ENCODE measurements around the gene USP34. TPM values are rescaled to one million over a fixed set of nuclear protein-coding genes. Genes with fewer than 3 reads are reported as not detected.

The USP34 gene
- total RNA-seq, 2 experiments from 2014 or later = 80.4 to 84.7 TPM

DNA sequence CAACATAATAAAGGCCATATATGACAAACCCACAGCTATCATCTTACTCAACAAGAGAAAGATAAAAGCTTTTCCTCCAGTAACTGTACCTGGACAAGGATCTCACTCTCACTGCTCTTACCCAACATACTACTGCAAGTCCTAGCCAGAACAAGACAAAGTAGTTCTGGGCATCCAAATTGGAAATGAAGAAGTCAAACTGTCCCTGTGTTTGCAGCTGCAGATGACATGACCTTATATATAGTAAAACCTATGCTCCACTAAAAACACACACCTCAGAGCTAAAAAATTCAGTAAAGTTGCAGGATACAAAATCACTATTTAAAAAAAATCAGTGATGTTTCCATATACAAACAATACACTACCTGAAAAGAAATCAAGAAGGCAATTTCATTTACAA, 32.2 kb downstream of the USP34 start:
- DNase-seq (no peak), ATAC-seq (no peak)
- H3K27me3 Mint-ChIP-seq (ENCODE audit: low read depth) = no peaks in the 10 kb centered on the region
- peaks cover 42% of the 10 kb centered on the region for H3K4me1 Mint-ChIP-seq (ENCODE audit: low read depth)
- CTCF ChIA-PET = interaction anchor here (1.2 to 1.6 kb wide), 2 partner anchors 10 to 12 kb away, joined by 4 to 9 read pairs; no protein-coding TSS in a partner anchor
- H3K4me3 Mint-ChIP-seq = no peak overlapping the region
- H3K27ac Mint-ChIP-seq = no peak overlapping the region
- peaks cover 33% of the 10 kb centered on the region for H3K36me3 Mint-ChIP-seq (ENCODE audit: low read depth)
- peaks cover 5% of the 10 kb centered on the region for H3K9me3 Mint-ChIP-seq (ENCODE audit: insufficient read depth)
- POLR2A ChIA-PET = no interaction called here

DNA sequence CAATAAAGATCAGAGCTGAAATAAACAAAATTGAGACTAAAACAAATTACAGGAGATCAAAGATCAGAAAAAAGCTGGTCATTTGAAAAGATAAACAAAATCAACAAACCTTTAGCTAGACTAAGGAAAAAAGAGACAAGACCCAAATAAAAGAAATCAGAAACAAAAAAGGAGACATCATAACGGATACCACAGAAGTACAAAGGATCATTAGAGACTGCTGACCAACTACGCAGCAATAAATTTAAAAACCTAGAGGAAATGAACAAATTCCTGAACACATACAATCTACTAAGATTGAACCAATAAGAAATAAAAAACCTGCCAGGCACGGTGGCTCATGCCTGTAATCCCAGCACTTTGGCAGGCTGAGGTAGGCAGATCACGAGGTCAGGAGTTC, 33.7 kb downstream of the USP34 start:
- ChIA-PET POLR2A (no interaction called here), CTCF (interaction anchor here (3.0 kb wide), 1 partner anchor 11 kb away, joined by 23 read pairs; no protein-coding TSS in a partner anchor)
- peaks cover 5% of the 10 kb centered on the region for H3K9me3 Mint-ChIP-seq (ENCODE audit: insufficient read depth)
- no peak overlapping the region for H3K27ac Mint-ChIP-seq
- no peaks in the 10 kb centered on the region for H3K27me3 Mint-ChIP-seq (ENCODE audit: low read depth)
- ATAC-seq (no peak), DNase-seq (no peak)
- H3K36me3 Mint-ChIP-seq (ENCODE audit: low read depth) = peaks cover 28% of the 10 kb centered on the region
- H3K4me1 Mint-ChIP-seq (ENCODE audit: low read depth) = peaks cover 48% of the 10 kb centered on the region
- no peak overlapping the region for H3K4me3 Mint-ChIP-seq

DNA sequence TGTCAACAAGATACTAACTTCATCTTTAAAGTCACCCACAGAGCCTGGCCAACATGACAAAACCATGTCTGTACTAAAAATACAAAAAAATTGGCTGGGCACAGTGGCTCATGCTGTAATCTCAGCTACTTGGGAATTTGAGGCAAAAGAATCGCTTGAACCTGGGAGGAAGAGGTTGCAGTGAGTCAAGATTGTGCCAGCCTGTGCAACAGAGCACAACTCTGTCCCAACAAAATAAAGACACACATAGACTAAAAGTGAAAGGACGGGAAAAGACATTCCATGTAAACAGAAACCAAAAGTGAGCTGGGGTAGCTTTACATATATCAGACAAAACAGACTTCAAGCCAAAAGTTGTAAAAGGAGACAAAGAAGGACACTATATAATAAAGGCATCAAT, 34.8 kb downstream of the USP34 start:
- peaks cover 26% of the 10 kb centered on the region for H3K36me3 Mint-ChIP-seq (ENCODE audit: low read depth)
- ChIA-PET POLR2A (no interaction called here), CTCF (interaction anchor here (3.0 kb wide), 1 partner anchor 10 kb away, joined by 23 read pairs; no protein-coding TSS in a partner anchor)
- no peaks in the 10 kb centered on the region for H3K27me3 Mint-ChIP-seq (ENCODE audit: low read depth)
- H3K27ac Mint-ChIP-seq = no peak overlapping the region
- no peak for DNase-seq
- no peak overlapping the region for H3K4me3 Mint-ChIP-seq
- ATAC-seq = no peak
- peaks cover 46% of the 10 kb centered on the region for H3K4me1 Mint-ChIP-seq (ENCODE audit: low read depth)
- peaks cover 5% of the 10 kb centered on the region for H3K9me3 Mint-ChIP-seq (ENCODE audit: insufficient read depth)

DNA sequence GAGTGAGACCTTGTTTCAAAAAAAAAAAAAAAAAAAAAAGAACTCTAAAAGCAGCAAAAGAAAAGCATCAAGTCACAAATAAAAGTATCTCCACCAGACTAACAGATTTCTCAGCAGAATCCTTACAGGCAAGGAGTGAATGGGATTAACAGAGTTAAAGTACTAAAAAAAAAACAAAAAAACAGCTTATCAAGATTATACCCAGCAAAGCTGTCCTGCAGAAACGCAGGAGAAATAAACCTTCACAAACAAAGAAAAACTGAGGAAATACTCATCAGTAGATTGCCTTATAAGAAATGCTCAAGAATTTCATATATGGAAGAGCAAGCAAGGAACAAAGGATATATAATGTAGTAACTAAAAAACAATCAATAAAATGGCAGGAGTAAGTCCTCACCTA, 35.6 kb downstream of the USP34 start:
- Mint-ChIP-seq H3K9me3 (ENCODE audit: insufficient read depth) (peaks cover 5% of the 10 kb centered on the region), H3K4me3 (no peak overlapping the region), H3K4me1 (ENCODE audit: low read depth) (peaks cover 46% of the 10 kb centered on the region), H3K36me3 (ENCODE audit: low read depth) (peaks cover 26% of the 10 kb centered on the region), H3K27me3 (ENCODE audit: low read depth) (no peaks in the 10 kb centered on the region), H3K27ac (no peak overlapping the region)
- no peak for DNase-seq
- ChIA-PET CTCF (interaction anchor here (3.0 kb wide), 1 partner anchor 9 kb away, joined by 23 read pairs; no protein-coding TSS in a partner anchor), POLR2A (no interaction called here)
- no peak for ATAC-seq

DNA sequence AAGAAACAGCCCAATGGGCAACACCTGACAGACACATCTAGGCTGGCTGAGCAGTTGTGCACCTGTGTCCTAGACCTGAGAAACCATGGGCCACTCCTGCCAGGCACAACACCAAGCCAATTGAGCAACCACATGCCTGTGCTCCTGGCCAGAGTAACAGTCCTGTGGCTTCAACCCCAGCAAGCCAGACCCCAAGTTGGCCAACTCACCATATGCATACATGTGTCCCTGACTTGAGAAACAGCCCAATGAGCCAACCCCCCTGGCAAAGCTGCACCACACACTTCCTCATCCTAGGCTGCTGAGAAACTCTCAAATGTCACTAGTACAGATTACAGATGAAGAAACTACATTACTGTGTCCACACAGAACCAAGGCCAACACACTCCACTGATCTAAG, 36.6 kb downstream of the USP34 start:
- POLR2A ChIA-PET = no interaction called here
- peaks cover 42% of the 10 kb centered on the region for H3K4me1 Mint-ChIP-seq (ENCODE audit: low read depth)
- H3K36me3 Mint-ChIP-seq (ENCODE audit: low read depth) = peaks cover 26% of the 10 kb centered on the region
- no peak overlapping the region for H3K27ac Mint-ChIP-seq
- H3K9me3 Mint-ChIP-seq (ENCODE audit: insufficient read depth) = peaks cover 5% of the 10 kb centered on the region
- no peaks in the 10 kb centered on the region for H3K27me3 Mint-ChIP-seq (ENCODE audit: low read depth)
- no peak overlapping the region for H3K4me3 Mint-ChIP-seq
- ATAC-seq (peak; percentile 35), DNase-seq (no peak)
- CTCF ChIA-PET = interaction anchor here (3.0 to 3.3 kb wide), 2 partner anchors 8 to 14 kb away, joined by 11 to 23 read pairs; no protein-coding TSS in a partner anchor

DNA sequence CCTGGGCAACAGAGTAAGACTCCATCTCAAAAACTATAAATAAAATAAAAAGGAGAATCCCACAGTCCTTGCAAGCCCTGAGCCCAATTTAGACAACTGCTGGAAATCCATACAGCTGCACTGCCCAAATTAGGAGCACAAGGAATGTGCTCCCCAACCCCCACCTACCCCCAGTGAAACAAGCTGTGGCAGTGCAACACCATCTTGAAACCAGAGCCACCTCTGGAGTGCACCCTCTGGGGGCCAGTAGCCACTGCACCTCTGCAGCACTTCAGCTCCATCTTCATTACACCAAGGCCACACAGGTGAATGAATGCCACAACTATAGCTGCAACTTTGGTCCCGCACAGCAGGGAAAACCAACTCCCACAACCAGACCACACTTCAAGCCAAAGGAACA, 37.3 kb downstream of the USP34 start:
- H3K36me3 Mint-ChIP-seq (ENCODE audit: low read depth) = peaks cover 23% of the 10 kb centered on the region
- H3K4me3 Mint-ChIP-seq = no peak overlapping the region
- ChIA-PET CTCF (interaction anchor here (3.3 kb wide), 1 partner anchor 13 kb away, joined by 11 read pairs; no protein-coding TSS in a partner anchor), POLR2A (no interaction called here)
- H3K9me3 Mint-ChIP-seq (ENCODE audit: insufficient read depth) = peaks cover 5% of the 10 kb centered on the region
- ATAC-seq (no peak), DNase-seq (no peak)
- H3K27ac Mint-ChIP-seq = no peak overlapping the region
- H3K27me3 Mint-ChIP-seq (ENCODE audit: low read depth) = no peaks in the 10 kb centered on the region
- peaks cover 40% of the 10 kb centered on the region for H3K4me1 Mint-ChIP-seq (ENCODE audit: low read depth)

DNA sequence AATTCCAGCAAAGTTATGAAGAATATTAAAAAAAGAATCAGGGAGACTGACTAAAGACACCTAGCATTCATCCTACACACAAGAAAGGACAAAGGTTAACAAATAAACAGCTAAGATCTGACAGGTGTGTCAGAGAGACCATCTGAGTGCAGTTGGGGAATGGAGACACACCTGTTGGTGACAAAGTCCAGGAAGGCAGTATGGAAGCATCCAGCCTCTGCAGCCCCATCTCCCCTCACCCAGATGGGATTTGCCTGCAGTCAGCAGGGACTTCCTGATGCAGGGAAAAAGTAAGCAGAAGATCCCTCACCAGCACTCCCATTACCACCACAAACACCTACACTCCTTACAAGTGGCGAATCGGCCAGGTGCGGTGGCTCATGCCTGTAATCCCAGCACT, 37.9 kb downstream of the USP34 start:
- ATAC-seq = no peak
- POLR2A ChIA-PET = no interaction called here
- Mint-ChIP-seq H3K27me3 (ENCODE audit: low read depth) (no peaks in the 10 kb centered on the region), H3K36me3 (ENCODE audit: low read depth) (peaks cover 22% of the 10 kb centered on the region), H3K27ac (no peak overlapping the region), H3K4me1 (ENCODE audit: low read depth) (peaks cover 39% of the 10 kb centered on the region), H3K9me3 (ENCODE audit: insufficient read depth) (peaks cover 5% of the 10 kb centered on the region), H3K4me3 (no peak overlapping the region)
- CTCF ChIA-PET = interaction anchor here (3.3 kb wide), 1 partner anchor 13 kb away, joined by 11 read pairs; no protein-coding TSS in a partner anchor
- no peak for DNase-seq

DNA sequence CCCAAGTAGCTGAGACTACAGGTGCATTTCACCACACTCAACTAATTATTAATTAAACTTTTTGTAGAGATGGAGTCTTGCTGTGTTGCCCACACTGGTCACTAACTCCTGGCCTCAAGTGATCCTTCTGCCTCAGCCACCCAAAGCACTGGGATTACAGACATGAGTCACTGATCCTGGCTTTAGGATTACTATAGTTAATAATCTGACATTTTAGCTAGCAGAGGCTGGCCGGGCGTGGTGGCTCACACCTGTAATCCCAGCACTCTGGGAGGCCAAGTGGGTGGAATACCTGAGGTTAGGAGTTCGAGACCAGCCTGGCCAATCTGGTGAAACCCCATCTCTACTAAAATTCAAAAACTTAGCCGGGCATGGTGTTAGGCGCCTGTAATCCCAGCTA, 39.5 kb downstream of the USP34 start:
- H3K27ac Mint-ChIP-seq = no peak overlapping the region
- H3K27me3 Mint-ChIP-seq (ENCODE audit: low read depth) = no peaks in the 10 kb centered on the region
- no peak for DNase-seq
- no peaks in the 10 kb centered on the region for H3K9me3 Mint-ChIP-seq (ENCODE audit: insufficient read depth)
- ChIA-PET POLR2A (no interaction called here), CTCF (no interaction called here)
- H3K4me3 Mint-ChIP-seq = no peak overlapping the region
- peaks cover 11% of the 10 kb centered on the region for H3K36me3 Mint-ChIP-seq (ENCODE audit: low read depth)
- H3K4me1 Mint-ChIP-seq (ENCODE audit: low read depth) = peaks cover 35% of the 10 kb centered on the region
- ATAC-seq = no peak

DNA sequence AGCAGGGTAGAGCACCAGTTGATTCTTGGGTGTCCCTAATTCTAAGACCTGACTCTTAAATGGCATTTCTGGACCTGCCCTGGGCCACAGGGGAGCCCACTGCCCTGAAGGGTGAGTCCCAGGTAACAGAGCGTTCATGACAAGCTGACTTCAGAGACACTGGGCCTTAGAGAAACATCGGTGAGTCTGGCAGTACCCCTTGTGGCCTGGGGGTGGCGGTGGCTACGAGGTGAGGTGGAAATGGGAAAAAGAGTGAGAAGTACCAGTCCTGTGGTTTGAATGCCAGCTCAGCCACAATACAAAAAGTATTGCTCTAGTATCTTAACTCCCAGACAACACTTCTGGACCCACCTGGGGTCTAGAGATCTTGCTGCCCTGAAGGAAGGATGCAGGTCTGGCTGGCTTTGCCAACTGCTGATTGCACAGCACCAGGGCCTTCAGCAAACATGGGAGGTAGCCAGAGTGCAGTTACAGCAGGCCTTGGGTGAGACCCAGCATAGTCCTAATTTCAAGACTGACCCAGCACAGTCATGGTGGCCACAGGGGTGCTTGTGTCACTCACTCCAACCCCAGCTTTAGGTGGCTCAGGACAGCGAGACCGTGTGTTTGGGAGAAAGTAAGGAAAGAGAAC, 44.5 kb downstream of the USP34 start:
- Mint-ChIP-seq H3K9me3 (ENCODE audit: insufficient read depth) (no peaks in the 10 kb centered on the region), H3K4me1 (ENCODE audit: low read depth) (peaks cover 39% of the 10 kb centered on the region), H3K36me3 (ENCODE audit: low read depth) (peaks cover 2% of the 10 kb centered on the region), H3K4me3 (no peak overlapping the region), H3K27ac (peak overlapping the region; percentile 22), H3K27me3 (ENCODE audit: low read depth) (no peaks in the 10 kb centered on the region)
- DNase-seq = peak; percentile 78
- ATAC-seq = peak; percentile 84
- ChIA-PET POLR2A (interaction anchor here (1.2 to 1.5 kb wide), 3 partner anchors 44 to 199 kb away, joined by 3 to 6 read pairs (median 3); partner anchors contain the start of genes USP34 and XPO1), CTCF (interaction anchor here (0.6 to 2.2 kb wide), 37 partner anchors 8 to 324 kb away, joined by 3 to 23 read pairs (median 4); no protein-coding TSS in a partner anchor)

DNA sequence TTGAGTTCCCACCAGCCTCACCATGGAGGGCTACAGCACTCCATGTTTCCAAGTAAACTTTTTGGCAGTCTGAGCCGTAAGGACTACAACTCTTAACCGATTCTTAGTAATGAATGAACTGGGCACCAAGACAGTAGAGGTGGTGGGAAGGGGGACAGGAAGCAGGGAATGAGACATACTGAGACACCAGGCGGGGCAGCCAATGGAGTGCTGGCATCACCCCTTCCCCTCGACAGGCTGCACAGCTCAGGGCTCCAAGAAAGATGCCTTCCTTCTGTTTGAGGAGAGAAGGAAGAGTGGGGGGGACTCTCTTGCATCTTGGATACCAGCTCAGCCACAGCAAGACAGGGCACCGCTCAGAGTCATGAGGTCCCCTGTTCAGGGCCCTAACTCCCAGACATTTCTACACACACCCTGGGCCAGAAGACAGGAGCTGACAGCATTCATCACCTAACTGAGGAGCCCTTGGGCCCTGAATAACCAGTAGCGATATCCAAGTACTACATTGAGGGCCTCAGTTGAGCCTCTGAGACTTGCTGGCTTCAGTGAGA, 45.2 kb downstream of the USP34 start:
- H3K4me3 Mint-ChIP-seq = no peak overlapping the region

DNA sequence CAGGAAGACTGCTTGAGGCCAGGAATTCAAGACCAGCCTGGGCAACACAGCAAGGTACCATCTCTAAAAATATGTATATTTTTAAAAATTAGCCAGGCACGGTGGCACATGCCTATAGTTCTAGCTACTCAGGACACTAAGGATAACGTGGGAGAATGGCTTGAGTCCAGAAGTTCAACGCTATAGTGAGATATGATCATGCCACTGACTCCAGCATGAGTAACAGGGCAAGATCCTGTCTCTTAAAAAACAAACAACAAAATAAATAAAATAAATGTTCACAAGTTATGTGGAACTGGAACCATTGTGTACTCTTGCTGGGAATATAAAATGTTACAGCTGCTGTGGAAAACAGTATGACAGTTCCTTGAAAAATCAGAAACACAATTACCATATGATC, 47.2 kb downstream of the USP34 start:
- ChIA-PET CTCF (no interaction called here), POLR2A (no interaction called here)
- no peaks in the 10 kb centered on the region for H3K9me3 Mint-ChIP-seq (ENCODE audit: insufficient read depth)
- peaks cover 54% of the 10 kb centered on the region for H3K4me1 Mint-ChIP-seq (ENCODE audit: low read depth)
- ATAC-seq (no peak), DNase-seq (no peak)
- peaks cover 2% of the 10 kb centered on the region for H3K36me3 Mint-ChIP-seq (ENCODE audit: low read depth)
- H3K27me3 Mint-ChIP-seq (ENCODE audit: low read depth) = no peaks in the 10 kb centered on the region
- H3K27ac Mint-ChIP-seq = no peak overlapping the region
- H3K4me3 Mint-ChIP-seq = no peak overlapping the region

More for the DNA sequence above, 45.2 kb downstream of the USP34 start:
- Mint-ChIP-seq H3K9me3 (ENCODE audit: insufficient read depth) (no peaks in the 10 kb centered on the region), H3K4me1 (ENCODE audit: low read depth) (peaks cover 44% of the 10 kb centered on the region), H3K36me3 (ENCODE audit: low read depth) (peaks cover 2% of the 10 kb centered on the region), H3K27ac (peak overlapping the region; percentile 22), H3K27me3 (ENCODE audit: low read depth) (no peaks in the 10 kb centered on the region)
- POLR2A ChIA-PET = interaction anchor here (1.2 to 1.3 kb wide), 2 partner anchors 45 to 200 kb away, joined by 3 to 6 read pairs; partner anchors contain the start of gene USP34
- ATAC-seq (peak; percentile 25), DNase-seq (no peak)
- CTCF ChIA-PET = interaction anchor here (0.6 to 2.2 kb wide), 35 partner anchors 9 to 324 kb away, joined by 3 to 23 read pairs (median 4); no protein-coding TSS in a partner anchor

DNA sequence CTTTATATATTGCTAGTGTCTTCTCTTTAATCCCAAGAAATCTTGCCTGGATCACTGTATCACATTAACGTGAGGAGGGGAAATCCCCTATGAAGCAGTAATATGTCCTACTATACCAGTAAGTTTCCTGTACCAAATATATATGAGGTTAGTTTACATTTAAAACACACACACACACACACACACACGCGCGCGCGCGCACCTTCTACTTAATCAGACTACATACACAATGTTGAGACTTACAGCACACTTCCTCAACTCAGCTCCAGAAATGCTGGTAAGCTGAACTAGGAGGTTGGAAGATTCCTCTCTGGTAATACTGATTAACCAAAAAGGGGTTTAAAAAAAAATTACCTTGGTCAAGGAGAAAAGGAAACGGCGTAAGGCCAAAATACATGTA, 49.3 kb downstream of the USP34 start:
- CTCF ChIA-PET = interaction anchor here (2.7 kb wide), 1 partner anchor 12 kb away, joined by 11 read pairs; no protein-coding TSS in a partner anchor
- no peak overlapping the region for H3K4me3 Mint-ChIP-seq
- H3K4me1 Mint-ChIP-seq (ENCODE audit: low read depth) = peaks cover 56% of the 10 kb centered on the region
- DNase-seq (peak; percentile 38), ATAC-seq (no peak)
- no peak overlapping the region for H3K27ac Mint-ChIP-seq
- POLR2A ChIA-PET = no interaction called here
- H3K27me3 Mint-ChIP-seq (ENCODE audit: low read depth) = no peaks in the 10 kb centered on the region
- H3K36me3 Mint-ChIP-seq (ENCODE audit: low read depth) = peaks cover 3% of the 10 kb centered on the region
- H3K9me3 Mint-ChIP-seq (ENCODE audit: insufficient read depth) = no peaks in the 10 kb centered on the region
